Stimulated activated CD8-positive, alpha-beta memory T cell treated with anti-CD3 and anti-CD28 coated beads, Interleukin-4, amount 100 ng/mL, for 24 hours (primary cell): ENCODE data around the gene CDKL4.
"Not testable (repeated sequence)": the region's sequence is repeated elsewhere in the genome, so short reads cannot be mapped to it uniquely, and the experiment has no call there.

Source experiments
- DNase-seq: peaks from one replicate; pipeline ENCODE4 v3.0.0-alpha.2; 2020; ENCODE audit warnings: low read depth

Gene CDKL4

DNA sequence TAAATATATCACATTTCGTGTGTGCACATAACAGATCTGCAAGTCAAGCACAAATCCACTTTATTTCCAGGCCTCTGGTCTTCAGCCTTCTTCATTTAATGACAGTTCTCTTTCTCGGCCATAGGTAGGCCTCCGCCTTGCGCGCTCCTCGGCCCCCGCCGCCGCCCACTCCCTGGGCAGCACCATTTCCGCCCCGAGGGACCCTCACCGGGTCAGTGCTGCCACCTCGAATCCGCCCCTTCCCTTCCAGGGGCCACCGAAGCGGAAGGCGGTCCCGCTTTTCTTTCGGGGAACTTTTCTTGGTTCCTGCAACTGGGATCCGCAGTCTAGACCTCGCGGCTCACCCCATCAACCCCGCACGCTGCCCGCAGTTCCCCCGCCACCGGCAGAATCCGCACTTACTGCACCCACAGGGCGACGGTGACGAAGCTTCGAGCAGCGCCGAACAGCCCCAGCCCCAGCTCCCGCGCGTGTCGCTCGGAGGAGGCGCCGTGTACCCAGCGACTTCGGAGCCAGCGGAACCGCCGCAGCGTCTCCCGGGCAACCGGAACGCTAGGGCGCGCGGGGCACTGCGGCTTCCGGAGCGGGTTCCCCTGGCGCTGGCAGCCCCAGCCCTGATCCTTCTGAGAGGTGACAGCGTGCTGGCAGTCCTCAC is at the start of gene CDKL4:
Gene CDKL4, minus strand, starts transcription at position 502 of the 655 bp plus-strand sequence.
- no peak for DNase-seq

DNA sequence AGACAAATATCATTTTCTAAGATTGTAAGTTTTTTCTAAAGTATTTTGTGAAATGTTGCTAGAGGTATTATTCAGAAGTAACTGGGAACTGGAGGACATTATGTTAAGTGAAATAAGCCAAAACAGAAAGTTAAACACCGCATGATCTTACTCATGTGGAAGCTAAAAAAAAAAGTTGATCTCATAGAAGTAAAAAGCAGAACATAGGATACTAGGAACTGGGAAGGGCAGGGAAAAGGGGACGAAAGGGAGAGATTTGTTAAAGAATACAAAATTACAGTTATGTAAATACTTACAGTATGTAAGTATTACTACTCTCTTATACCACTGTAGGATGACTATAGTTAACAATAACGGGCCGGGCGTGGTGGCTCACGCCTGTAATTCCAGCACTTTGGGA is 46.7 kb upstream of the CDKL4 start:
- no peak for DNase-seq

DNA sequence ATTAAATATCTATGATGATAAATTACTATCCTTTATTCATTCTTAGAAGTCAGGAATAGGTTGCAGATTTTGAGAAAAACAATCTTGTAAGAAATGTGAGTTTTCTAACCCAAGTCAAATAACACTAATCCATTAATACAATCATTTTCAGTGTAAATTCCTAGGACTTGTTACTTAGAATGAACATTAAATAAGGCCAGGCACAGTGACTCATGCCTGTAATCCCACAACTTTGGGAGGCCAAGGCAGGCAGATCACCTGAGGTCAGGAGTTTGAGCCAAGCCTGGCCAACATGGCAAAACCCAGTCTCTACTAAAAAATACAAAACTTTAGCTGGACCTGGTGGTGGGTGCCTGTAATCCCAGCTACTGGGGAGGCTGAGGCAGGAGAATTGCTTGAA is 45.8 kb upstream of the CDKL4 start:
- DNase-seq = no peak

DNA sequence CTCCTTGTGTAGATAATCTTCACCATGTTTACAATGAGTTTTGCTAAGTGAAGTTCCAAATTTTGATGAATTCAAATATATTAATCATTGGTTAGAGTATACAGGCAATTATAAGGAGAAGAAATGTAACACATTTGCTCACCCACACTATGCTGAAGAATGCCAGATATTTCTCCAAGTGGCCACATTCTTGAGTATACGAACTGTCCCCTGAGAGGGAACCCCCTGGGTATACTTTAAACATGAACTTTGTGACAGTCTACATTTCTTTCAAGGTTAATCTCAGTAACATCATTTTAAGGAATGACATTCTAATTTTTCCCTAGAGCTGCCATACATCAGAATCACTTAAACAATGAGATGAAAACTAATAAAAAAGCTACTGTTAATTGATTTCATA is 39.8 kb upstream of the CDKL4 start:
- no peak for DNase-seq

DNA sequence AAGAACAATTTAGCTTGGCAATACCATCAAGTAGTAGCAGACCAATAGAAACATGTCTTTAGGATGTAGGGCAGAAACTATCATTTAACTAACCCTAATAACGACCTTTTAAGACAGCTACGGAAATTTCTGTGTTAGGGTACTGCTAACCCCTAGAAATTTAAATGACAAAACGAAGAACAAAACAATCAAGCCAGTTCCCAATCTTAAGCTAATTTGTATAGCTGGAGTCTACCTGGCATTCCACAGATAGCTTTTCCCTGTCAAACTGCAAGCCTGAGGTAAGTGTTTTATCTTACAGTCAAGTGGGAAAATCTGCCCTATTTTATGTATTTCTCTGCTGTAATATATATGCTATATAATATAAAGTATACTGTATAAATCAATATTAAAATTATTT is 37.6 kb upstream of the CDKL4 start:
- DNase-seq = no peak

DNA sequence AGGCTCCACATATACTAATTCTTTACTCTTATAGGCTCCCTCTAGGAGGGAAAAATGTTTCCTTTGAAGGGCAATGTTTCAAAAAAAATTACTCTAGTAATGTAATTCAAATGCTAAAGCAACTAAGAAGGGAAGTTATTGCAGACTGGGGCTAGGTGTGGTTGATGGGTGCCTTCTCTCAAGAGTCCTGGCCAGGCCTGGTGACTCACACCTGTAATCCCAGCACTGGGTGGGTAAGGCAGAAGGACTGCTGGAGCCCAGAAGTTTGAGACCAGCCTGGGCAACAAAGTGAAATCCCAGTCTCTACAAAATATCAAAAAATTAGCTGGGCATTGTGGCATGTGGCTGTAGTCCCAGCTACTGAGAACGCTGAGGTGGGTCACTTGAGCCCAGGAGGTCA is 31.2 kb upstream of the CDKL4 start:
- DNase-seq = no peak

DNA sequence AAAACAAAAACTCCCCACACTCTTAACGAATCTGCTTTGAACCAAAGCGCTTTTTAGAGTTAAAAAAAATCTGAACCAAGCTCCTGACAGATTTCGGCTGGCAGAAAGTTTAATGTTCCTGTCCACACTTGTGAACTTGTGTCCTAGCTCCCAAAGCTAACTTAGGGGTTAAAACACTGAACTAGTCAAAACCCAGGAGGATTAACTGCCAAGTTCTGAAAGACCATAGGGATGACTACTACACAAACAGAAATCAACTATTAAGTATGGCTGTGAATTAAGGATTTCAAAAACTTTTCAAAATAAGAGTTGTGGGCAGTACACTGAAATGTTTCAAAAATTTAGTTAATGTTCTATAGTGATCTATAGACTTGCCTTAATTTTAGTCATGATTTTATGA is 26.2 kb upstream of the CDKL4 start:
- DNase-seq = no peak

DNA sequence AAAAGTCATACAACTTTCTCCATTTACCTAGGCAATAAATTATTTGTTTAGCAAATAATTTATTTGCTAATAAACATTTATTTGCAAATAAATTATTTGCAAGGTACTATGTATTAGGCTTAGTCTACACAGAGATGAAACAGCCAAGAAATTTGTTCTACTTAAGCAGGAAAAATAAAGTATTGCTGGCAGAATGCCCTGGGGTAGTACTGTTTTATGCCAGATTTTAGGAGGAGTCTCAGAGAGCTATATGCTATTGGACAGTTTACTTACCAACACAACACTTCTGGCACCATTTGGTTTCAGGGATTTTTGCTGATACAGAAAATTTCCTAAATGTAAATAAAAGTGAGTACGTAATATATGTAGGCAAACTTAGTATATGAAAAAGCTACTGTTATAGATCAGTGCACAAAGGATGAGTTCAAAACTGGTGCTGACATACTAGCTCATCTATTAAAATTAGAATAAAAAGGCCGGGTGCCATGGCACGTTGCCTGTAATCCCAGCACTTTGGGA is 23.2 kb upstream of the CDKL4 start:
- no peak for DNase-seq

DNA sequence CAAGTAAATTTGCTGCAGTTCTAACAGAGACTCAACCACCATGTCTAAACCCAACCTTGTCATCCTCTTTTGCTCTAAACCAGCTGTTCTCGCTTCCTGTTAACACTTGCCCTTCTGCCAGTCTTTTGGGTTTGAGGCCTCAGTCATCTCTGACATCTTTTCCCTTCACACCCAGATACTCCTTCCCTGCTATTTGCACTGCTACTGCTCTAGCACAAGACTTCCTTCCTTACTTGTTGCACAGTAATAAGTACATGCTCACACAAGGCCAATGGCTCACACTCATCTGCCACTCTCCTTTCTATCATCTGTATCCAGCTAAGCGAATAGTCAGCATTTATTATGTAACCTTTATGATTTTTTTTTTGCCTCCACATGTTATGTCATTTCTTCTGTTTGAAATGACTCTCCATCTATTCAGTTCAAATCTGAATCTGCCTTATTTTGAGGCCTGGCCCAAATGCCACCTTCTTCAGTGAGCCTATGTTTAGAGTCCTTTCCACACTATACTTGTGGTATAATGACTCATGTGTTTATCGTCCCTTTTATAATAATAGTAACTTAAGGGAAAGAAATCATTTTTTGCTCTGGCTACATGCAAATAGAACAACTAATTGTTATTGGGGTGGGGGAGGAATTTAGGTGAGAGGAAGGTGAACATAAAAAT is 22.5 kb upstream of the CDKL4 start:
- no peak for DNase-seq

DNA sequence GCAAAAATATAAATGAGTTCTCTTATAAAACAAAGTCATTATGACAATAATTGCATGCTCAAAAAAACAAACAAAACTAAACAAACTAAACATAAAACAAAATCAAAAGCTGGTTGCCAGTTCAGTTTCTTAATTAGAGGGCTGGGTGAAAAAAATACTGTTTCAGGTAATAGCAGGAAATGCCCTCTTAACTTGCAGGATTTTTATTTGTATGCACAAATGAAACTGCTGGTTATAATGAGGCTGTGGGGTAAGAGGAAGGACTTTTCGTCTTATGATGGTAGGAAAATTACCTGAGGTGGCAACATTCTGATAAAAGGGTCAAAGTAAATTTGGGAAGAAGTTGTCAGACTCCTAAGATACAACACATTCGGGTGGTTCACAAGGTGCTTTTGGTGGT is 21.5 kb upstream of the CDKL4 start:
- DNase-seq = no peak

DNA sequence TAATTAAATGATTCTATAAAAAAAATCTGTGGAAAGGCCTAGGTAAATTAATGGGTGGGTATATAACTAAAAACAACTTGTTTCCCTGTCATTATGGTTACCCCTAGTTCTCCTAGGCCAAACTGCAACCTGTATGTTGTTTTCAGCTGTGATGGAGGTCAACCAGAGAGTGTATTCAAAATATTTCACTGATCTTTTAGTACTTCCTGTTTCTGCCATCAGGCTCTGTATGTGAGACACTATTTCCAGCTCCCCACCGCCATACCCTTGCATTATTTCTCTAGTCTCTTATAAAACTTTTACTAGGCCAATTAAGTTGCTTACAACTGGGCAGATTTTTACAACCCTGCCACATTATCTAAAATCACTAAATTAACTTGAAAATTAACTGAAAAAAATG is 21.0 kb upstream of the CDKL4 start:
- DNase-seq = no peak

DNA sequence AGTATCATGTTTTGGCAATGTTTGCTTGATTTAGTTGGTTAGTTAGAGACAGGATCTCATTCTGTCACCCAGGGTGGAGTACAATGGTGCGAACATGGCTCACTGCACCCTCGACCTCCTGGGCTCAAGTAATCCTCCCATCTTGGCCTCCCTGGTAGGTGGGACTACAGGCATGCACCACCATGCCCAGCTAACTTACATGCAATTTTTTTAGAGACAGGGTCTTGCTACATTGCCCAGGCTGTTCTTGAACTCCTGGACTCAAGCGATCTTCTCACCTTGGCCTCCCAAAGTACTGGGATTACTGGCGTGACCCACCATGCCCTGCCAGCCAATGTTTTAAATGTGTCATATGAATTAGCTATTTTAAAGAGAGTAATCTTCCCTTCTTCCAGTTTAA is 16.3 kb upstream of the CDKL4 start:
- no peak for DNase-seq

DNA sequence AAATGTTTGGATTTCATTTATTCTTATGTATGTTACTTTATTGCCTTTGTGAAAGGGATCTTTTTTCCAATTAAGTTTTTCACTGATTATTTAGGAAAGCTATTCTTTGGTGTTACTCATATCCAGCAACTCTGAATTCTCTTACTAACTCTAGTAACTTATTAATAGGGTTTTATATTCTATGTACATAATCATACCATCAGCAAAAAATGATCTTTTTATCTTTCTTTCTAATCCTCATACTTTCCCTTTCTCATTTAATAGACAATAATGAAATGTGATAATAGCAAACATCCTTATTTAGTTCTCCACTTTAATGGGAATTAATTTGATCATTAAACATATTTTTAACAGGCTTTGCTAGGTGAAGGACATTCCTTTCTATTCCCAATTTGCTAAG is 12.3 kb upstream of the CDKL4 start:
- no peak for DNase-seq

DNA sequence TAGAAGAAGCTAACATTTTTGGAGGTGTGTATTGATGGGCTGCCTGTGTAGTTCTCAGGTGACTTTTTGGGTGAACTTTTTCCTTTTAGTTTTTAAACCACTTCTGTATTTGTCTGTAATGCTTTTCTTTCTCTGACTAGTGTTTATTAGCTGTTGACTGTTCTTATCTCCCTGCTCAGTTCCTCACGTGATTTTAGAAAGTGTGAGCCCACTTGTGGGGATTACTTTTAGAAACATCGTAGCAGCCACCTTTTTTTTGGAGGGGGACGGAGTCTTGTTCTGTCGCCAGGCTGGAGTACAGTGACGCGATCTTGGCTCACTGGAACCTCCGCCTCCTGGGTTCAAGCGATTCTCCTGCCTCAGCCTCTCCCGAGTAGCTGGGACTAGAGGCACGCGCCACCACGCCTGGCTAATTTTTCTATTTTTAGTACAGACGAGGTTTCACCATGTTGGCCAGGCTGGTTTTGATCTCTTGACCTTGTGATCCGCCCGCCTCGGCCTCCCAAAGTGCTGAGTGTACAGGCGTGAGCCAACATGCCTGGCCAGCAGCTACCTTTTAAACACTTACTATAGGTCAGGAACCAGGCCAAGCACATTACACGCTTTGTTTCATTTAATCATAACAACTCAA is 9.2 kb upstream of the CDKL4 start:
- no peak for DNase-seq

DNA sequence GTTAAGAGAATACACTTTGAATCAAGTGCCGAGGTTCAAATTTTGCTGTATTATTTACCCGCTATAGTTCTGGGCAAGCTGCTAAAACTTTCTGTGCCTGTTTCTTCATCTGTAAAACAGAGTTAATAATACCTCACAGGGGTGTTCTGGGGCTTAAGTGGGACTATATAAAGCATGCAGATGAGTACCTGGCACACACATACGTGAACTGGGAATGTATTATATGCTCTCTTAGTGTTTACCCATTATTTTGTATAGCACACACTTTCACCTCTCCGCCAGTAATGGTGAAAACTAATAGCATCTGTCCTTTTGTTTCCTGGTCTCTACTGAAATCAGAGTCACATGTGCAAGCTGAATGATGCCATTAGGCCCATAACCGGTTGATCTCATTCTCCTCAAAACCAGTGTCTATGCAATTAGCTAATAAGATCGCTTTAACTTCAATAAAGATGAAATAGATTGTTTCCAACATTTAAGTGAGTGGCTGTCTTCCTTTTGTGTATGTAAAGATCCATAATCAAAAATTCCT is 3.8 kb upstream of the CDKL4 start:
- DNase-seq = no peak

DNA sequence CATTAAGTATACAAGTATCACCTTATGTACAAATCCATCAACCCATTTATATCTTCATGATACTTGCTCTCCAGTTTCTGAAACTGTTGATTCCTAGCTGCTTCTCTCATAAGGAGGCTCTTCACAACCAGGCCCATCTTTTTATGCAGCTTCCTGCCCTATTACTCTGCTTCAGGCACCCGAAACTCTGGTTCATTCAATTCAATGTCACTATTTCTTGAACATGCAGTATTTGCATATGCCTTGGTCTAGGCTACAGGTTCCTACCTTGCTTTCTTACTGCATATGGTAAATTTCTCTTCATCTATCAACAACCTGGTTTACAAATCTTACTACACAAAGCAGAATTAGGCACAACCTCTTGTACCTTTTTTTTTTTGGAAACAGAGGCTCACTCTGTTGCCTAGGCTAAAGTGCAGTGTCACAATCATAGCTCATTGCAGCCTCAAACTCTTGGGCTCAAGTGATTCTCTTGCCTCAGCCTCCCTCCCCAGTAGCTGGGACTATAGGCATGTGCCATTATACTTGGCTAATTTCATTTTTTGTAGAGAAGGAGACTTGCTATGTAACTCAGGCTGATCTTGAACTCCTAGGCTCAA is 2.7 kb upstream of the CDKL4 start:
- DNase-seq = no peak

DNA sequence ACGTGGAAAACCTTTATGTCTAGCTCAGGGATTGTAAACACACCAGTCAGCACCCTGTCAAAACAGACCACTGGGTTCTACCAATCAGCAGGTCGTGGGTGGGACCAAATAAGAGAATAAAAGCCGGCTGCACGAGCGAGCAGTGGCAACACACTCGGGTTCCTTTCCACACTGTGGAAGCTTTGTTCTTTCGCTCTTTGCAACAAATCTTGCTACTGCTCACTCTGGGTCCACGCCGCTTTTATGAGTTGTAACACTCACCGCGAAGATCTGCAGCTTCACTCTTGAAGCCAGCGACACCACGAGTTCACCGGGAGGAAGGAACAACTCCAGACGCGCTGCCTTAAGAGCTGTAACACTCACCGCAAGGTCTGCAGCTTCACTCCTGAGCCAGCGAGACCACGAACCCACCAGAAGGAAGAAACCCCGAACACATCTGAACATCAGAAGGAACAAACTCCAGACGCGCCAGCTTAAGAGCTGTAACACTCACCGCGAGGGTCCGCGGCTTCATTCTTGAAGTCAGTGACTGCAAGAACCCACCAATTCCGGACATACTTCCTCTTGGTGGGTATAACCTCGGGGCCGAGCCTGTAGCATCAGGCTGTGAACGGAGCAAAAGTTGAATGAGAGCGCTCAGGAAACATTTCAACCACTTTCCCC is 1.3 kb upstream of the CDKL4 start:
- not testable (repeated sequence) for DNase-seq

DNA sequence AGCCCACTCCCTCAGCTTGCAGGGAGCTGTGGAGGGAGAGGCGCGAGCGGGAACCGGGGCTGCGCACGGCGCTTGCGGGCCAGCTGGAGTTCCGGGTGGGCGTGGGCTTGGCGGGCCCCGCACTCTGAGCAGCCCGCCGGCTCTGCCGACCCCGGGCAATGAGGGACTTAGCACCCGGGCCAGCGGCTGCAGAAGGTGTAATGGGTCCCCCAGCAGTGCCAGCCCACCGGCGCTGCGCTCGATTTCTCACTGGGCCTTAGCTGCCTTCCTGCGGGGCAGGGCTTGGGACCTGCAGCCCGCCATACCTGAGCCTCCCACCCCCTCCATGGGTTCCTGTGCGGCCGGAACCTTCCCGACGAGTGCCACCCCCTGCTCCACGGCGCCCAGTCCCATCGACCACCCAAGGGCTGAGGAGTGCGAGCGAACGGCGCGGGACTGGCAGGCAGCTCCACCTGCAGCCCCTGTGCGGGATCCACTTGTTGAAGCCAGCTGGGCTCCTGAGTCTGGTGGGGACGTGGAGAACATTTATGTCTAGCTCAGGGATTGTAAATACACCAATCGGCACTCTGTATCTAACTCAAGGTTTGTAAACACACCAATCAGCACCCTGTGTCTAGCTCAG is 582 bp upstream of the CDKL4 start:
- not testable (repeated sequence) for DNase-seq

DNA sequence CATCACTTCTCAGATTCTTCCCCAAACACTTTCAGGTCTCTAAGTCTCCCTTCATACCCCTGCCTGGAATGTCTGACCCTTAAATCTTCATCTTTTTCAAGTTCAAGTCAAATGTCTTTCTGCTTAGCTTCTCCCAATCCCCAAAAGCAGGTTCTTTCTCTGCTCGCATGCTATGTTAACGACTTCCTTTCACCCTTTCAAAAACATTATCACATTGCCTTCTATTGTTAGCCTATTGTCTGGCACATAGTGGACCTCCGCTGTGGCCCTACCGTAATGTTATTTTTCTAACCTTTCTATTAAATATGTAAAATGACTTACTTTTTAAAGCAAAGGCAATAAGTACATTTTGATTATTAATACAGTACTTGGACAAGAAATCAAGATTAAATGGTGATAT is 2.2 kb downstream of the CDKL4 start:
- DNase-seq = no peak

DNA sequence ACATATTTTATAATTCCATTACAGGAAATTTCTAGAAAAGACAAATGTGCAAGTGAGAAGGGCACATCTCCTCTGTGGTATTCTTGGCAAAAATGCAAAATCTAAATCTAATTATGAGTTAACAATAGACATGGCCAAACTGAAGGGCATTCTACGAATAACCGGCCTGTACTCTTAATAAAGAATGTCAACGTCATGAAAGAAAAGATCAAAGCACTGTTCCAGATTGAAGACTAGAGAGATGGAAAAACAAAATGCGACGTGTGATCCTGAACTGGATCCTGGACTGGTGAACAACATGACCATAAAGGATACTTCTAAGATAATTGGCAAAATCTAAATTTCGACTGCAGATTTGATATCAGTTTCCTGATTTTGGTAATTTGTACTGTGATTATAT is 3.0 kb downstream of the CDKL4 start:
- DNase-seq = no peak

DNA sequence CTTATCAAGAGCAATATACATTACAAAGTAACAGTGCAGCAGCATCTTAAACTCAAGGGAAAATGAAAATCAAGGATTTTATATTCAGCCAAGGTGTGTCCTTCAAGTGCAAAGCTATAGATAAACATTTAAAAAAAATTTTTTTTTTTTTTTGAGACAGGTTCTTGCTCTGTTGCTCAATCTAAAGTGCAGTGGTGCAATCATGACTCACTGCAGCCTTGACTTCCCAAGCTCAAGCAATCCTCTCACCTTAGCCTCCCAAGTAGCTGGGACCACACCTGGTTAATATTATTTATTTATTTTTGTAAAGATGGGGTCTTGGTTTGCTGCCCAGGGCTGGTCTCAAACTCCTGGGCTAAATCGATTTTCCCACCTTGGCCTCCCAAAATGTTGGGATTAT is 9.0 kb downstream of the CDKL4 start:
- no peak for DNase-seq

DNA sequence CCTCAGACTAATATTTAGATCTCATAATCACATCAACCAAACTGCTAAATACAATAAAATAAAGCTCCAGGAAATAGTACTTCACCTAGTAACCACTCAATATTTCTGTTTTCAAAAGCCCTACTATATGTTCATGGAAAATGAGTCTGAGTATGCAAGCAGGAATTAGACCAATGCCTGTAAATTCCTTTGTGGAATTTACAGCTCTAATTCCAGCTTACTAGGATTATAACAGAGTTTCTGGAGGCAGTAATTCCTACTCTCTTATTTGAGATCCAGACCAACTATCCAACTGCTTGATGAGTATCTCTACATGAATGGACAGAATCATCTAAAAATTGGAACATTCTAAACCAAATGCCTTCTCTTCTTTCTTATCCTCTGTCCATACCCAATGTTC is 11.6 kb downstream of the CDKL4 start:
- DNase-seq = no peak
